Osteocyte (in vitro differentiated cells): ENCODE data around the gene EHD3. TPM values are rescaled to one million over a fixed set of nuclear protein-coding genes. Genes with fewer than 3 reads are reported as not detected.

ENCODE experiments used
- DNase-seq: peaks from one replicate; pipeline ENCODE4 v3.0.0; 2021; ENCODE audit warnings: mixed read lengths; ENCODE audit not compliant: unreplicated experiment; ENCODE audit errors: extremely low spot score
- H3K27ac Mint-ChIP-seq: one replicate; pipeline ENCODE4 v1.8.0; 2021; ENCODE audit warnings: mild to moderate bottlenecking, mixed read lengths; ENCODE audit not compliant: unreplicated experiment
- H3K27me3 Mint-ChIP-seq: one replicate; pipeline ENCODE4 v1.8.0; 2021; ENCODE audit warnings: mixed read lengths; ENCODE audit not compliant: unreplicated experiment
- H3K36me3 Mint-ChIP-seq: one replicate; pipeline ENCODE4 v1.8.0; 2021; ENCODE audit warnings: mixed read lengths; ENCODE audit not compliant: unreplicated experiment
- H3K4me1 Mint-ChIP-seq: one replicate; pipeline ENCODE4 v1.8.0; 2021; ENCODE audit warnings: mixed read lengths; ENCODE audit not compliant: unreplicated experiment
- H3K4me3 Mint-ChIP-seq: one replicate; pipeline ENCODE4 v1.8.0; 2021; ENCODE audit warnings: mild to moderate bottlenecking, moderate library complexity, mixed read lengths; ENCODE audit not compliant: unreplicated experiment
- H3K9me3 Mint-ChIP-seq: one replicate; pipeline ENCODE4 v1.8.0; 2021; ENCODE audit warnings: mixed read lengths; ENCODE audit not compliant: unreplicated experiment
- CTCF ChIP-seq: fragments of 200-600 bp; sonication (generic); IDR thresholded peaks from 2 replicates; pipeline ENCODE4 v1.5.0; 2021; ENCODE audit warnings: antibody characterized with exemption, mild to moderate bottlenecking, moderate library complexity
- total RNA-seq: library from RNA; stranded (reverse); gene quantifications from 2 replicates; pipeline ENCODE4 v1.2.1, GENCODE V29; 2021

EHD3 gene
- total RNA-seq, 1 donor from 2014 or later: 25.9 TPM

- H3K27me3 Mint-ChIP-seq: no peaks in the 10 kb centered on the region
These were observed 50.2 kb downstream of the EHD3 start for GRCh38 chr2:31284107-31284506.

DNA sequence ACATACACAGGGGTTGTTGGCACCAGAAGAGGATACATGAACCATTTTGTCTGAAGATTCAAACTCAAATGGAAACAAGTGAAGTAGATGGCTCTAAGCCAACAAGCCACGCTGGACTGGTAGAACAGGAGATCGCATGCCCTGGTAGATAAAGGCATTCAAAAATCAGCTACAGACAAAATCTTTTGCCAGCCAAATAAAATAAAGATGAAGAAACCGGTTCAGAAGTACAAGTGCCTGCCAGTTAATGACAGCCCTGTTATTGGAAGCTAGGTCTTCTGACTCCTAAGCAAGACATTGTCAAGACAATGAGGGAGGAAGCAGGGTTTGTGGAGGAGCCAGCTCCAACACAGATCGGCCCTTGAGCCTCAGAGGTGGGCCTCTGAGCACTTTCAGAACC lies 52.3 kb downstream of the EHD3 start:
- Mint-ChIP-seq H3K4me1 (peaks cover 34% of the 10 kb centered on the region), H3K9me3 (no peaks in the 10 kb centered on the region), H3K27ac (no peak overlapping the region), H3K27me3 (no peaks in the 10 kb centered on the region), H3K4me3 (no peak overlapping the region), H3K36me3 (no peaks in the 10 kb centered on the region)
- no peak for TF ChIP-seq CTCF
- DNase-seq: no peak

More at GRCh38 chr2:31284107-31284506, 50.2 kb downstream of the EHD3 start:
- no peak for TF ChIP-seq CTCF
- Mint-ChIP-seq H3K4me3 (no peak overlapping the region), H3K36me3 (no peaks in the 10 kb centered on the region), H3K9me3 (no peaks in the 10 kb centered on the region), H3K4me1 (peaks cover 29% of the 10 kb centered on the region), H3K27ac (no peak overlapping the region)
- no peak for DNase-seq

DNA sequence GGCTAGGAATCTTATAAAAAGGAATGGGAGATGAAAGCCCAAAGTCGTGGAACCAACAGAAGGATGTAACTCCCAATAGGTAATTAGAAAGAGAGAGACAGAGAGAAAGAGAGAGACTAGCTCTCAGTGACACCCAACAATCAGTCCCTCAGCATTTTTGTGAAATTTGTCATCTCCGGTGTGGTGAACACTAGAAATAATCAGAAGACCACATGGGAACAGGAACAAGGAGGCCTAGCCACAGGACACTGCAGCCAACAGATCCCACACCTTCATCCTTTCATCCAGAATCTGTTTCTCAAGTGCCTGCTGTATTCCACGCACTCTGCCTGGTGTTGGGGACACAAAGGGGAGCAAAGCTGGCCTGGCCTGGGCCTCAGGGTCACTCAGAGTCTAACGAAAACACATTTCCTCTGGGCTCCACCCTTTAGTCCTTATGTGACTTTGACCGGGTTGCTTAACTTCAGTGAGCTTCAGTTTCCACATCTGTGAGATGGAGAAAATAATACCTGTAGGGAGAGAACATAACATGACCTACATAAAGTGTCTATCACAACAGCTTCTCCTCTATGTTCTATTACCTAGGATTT lies 53.1 kb downstream of the EHD3 start:
- H3K27me3 Mint-ChIP-seq: no peaks in the 10 kb centered on the region
- no peak for TF ChIP-seq CTCF
- H3K9me3 Mint-ChIP-seq: no peaks in the 10 kb centered on the region
- H3K4me3 Mint-ChIP-seq: no peak overlapping the region
- DNase-seq: no peak
- H3K27ac Mint-ChIP-seq: peak overlapping the region; percentile 52
- no peaks in the 10 kb centered on the region for H3K36me3 Mint-ChIP-seq
- peaks cover 34% of the 10 kb centered on the region for H3K4me1 Mint-ChIP-seq

DNA sequence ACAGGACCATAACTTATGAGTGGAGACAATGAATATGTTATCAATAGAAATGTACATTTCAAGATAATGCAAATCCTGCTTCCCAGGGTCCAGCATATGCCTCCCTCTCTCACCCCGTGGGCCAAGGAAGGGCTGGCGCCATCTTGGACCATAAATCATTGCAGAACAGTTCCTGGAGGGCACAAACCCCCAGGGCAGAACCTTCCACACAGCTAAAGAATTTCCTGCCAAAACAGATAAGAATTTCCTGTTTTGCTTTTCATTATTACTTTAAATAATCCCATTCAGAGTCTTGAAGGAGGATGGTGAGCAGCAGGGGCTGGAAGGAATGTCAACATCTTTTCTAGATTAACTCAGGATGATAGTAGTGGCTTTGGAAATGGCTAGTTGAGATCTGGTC lies 53.7 kb downstream of the EHD3 start:
- Mint-ChIP-seq H3K9me3 (no peaks in the 10 kb centered on the region), H3K27me3 (no peaks in the 10 kb centered on the region), H3K27ac (peak overlapping the region; percentile 52), H3K36me3 (no peaks in the 10 kb centered on the region), H3K4me3 (no peak overlapping the region), H3K4me1 (peaks cover 31% of the 10 kb centered on the region)
- TF ChIP-seq CTCF: no peak
- DNase-seq: no peak

- no peak for DNase-seq
- H3K36me3 Mint-ChIP-seq: no peaks in the 10 kb centered on the region
- H3K4me1 Mint-ChIP-seq: peaks cover 40% of the 10 kb centered on the region
- H3K27ac Mint-ChIP-seq: no peak overlapping the region
- TF ChIP-seq CTCF: no peak
- H3K9me3 Mint-ChIP-seq: no peaks in the 10 kb centered on the region
- no peak overlapping the region for H3K4me3 Mint-ChIP-seq
- no peaks in the 10 kb centered on the region for H3K27me3 Mint-ChIP-seq
These were observed 60.2 kb downstream of the EHD3 start for GRCh38 chr2:31294196-31294595.
